ENCODE measurements around the gene IL16.

The IL16 gene

DNA sequence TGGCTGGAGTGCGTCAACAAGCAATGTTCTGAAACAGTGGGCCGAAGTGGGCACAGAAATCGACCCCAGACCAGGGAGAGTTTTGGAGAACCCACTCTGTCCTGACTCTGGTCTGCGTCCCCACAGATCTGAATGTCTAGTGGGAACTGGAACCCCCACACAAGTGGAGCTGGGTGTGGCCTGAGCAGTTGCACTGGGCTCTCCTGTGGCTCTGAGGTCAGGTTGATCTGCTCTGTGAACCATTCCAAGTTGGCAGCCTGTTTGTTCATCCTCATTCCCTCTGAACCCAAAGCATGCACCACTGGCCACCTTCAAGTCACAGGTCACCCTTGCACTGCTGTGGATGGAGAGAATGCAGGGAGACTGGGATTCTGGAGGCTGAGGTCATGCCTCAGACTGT lies 66.8 kb downstream of the IL16 start:
- TF ChIP-seq, protein P1, sequence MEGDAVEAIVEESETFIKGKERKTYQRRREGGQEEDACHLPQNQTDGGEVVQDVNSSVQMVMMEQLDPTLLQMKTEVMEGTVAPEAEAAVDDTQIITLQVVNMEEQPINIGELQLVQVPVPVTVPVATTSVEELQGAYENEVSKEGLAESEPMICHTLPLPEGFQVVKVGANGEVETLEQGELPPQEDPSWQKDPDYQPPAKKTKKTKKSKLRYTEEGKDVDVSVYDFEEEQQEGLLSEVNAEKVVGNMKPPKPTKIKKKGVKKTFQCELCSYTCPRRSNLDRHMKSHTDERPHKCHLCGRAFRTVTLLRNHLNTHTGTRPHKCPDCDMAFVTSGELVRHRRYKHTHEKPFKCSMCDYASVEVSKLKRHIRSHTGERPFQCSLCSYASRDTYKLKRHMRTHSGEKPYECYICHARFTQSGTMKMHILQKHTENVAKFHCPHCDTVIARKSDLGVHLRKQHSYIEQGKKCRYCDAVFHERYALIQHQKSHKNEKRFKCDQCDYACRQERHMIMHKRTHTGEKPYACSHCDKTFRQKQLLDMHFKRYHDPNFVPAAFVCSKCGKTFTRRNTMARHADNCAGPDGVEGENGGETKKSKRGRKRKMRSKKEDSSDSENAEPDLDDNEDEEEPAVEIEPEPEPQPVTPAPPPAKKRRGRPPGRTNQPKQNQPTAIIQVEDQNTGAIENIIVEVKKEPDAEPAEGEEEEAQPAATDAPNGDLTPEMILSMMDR (IDR thresholded peaks at IDR 0.05; ENCODE audit: insufficient read depth, low read length, poor library complexity, severe bottlenecking): no peak
- no peak for TF ChIP-seq EZH2phosphoT487 (conservative IDR thresholded peaks at IDR 0.05; ENCODE audit: low read length)
- H3K79me2 ChIP-seq (ENCODE audit: insufficient read depth, low read length): no peaks in the 10 kb centered on the region

DNA sequence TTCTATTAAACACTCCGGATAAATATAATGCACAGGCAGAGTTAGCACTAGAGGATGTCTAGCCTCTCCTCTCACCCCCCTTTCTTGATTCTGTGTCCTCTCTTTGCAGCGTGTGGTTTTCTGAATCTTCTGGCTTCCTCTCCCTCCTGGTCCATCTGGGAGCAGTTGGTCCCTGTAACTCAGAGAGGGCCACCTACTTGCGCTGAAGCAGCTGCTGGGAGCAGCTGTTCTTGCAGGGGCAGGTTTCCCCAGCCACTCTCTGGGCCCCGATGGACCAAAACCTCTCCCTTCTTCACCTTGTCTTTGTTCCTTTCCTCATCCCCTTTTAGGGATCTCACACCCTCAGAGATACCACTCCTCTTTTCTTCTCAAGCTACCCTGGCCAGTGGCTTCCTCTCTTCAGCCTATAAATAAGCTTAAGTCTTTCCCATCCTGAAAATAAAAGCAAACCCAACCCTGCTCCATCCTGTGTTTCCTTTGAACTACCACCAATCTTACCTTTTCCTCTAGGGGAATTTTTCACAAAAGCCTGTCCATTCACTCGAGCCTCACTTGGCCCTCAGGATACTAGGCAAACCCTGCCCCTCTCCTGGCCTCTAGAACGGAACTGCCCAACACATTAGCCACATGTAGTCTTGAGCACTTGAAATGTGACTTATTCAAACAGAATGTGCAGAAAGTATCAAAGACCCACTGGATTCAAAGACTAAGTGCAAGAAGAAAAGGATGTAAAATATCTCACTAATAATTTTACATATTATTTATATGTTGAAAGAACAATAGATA lies 67.6 kb downstream of the IL16 start:
- no peaks in the 10 kb centered on the region for H3K27me3 ChIP-seq (ENCODE audit: low read length)
- H2AFZ ChIP-seq (ENCODE audit: low read depth, low read length, severe bottlenecking): no peak overlapping the region

More for the DNA sequence above, 66.8 kb downstream of the IL16 start:
- Histone ChIP-seq H3K4me3 (ENCODE audit: insufficient read depth, low read length, poor library complexity, severe bottlenecking) (no peak overlapping the region), H3F3A (ENCODE audit: insufficient read depth) (no peaks in the 10 kb centered on the region), H3K9ac (ENCODE audit: low read length) (no peak overlapping the region), H3K27ac (ENCODE audit: low read depth, low read length) (no peak overlapping the region), H2AFZ (ENCODE audit: low read depth, low read length, severe bottlenecking) (no peak overlapping the region), H4K20me1 (ENCODE audit: low read depth, low read length) (no peaks in the 10 kb centered on the region), H3K27me3 (ENCODE audit: low read length) (no peaks in the 10 kb centered on the region), H3K36me3 (ENCODE audit: low read length) (no peaks in the 10 kb centered on the region), H3K9me3 (ENCODE audit: insufficient read depth, low read length) (no peaks in the 10 kb centered on the region), H3K9me2 (replicated peaks; ENCODE audit: insufficient read depth, low read length) (no peaks in the 10 kb centered on the region), H3K4me2 (ENCODE audit: low read depth, low read length, poor library complexity, severe bottlenecking) (no peak overlapping the region)

DNA sequence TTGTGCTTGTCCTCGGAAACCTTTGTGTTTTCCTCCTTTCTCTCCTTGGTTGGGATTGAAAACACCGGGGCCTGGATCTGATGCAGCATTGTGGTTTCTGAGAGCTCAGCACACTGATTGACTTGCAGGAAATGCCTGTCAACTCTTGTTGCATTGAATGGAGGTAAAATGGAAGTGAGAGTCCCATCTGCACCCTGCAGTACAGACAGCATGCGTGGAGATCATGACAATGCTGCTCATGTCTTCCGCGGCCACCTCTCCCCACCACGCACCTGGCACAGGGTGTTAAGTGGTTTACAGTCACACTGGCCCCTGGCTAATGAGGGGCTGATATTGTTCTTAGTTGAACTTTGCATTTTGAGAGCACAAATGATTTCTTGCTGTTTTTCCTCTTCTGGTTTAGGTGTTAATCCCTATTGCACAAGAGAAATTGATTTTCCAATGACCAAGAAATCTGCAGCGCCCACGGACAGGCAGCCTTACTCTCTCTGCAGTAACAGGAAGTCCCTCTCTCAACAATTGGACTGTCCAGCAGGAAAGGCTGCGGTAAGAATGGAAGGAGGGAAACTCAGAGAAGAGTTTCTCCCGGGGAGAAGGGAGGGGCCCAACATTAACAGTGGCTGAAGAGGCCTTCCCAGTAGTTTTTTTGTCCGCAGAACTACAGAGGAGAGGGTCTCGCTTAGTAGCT lies 68.7 kb downstream of the IL16 start:
- H3K79me2 ChIP-seq (ENCODE audit: insufficient read depth, low read length): no peaks in the 10 kb centered on the region
- H2AFZ ChIP-seq (ENCODE audit: low read depth, low read length, severe bottlenecking): peak overlapping the region; percentile 48
- H3K4me2 ChIP-seq (ENCODE audit: low read depth, low read length, poor library complexity, severe bottlenecking): peak overlapping the region; percentile 43
- H3K27ac ChIP-seq (ENCODE audit: low read depth, low read length): no peak overlapping the region
- no peak for TF ChIP-seq EZH2phosphoT487 (conservative IDR thresholded peaks at IDR 0.05; ENCODE audit: low read length)
- TF ChIP-seq, protein P1 (IDR thresholded peaks at IDR 0.05; ENCODE audit: insufficient read depth, low read length, poor library complexity, severe bottlenecking): no peak
- no peaks in the 10 kb centered on the region for H3K36me3 ChIP-seq (ENCODE audit: low read length)
- peak overlapping the region; percentile 16; the same call in 1 of the 2 replicates for H3K9ac ChIP-seq (ENCODE audit: low read length)
- H4K20me1 ChIP-seq (ENCODE audit: low read depth, low read length): no peaks in the 10 kb centered on the region
- no peaks in the 10 kb centered on the region for H3K9me2 ChIP-seq (replicated peaks; ENCODE audit: insufficient read depth, low read length)
- no peaks in the 10 kb centered on the region for H3K9me3 ChIP-seq (ENCODE audit: insufficient read depth, low read length)
- no peaks in the 10 kb centered on the region for H3F3A ChIP-seq (ENCODE audit: insufficient read depth)
- H3K4me3 ChIP-seq (ENCODE audit: insufficient read depth, low read length, poor library complexity, severe bottlenecking): no peak overlapping the region
- H3K27me3 ChIP-seq (ENCODE audit: low read length): no peaks in the 10 kb centered on the region

More for the DNA sequence above, 67.6 kb downstream of the IL16 start:
- TF ChIP-seq EZH2phosphoT487 (conservative IDR thresholded peaks at IDR 0.05; ENCODE audit: low read length): no peak
- Histone ChIP-seq H3K79me2 (ENCODE audit: insufficient read depth, low read length) (no peaks in the 10 kb centered on the region), H3F3A (ENCODE audit: insufficient read depth) (no peaks in the 10 kb centered on the region), H3K9me3 (ENCODE audit: insufficient read depth, low read length) (no peaks in the 10 kb centered on the region), H3K36me3 (ENCODE audit: low read length) (no peaks in the 10 kb centered on the region), H4K20me1 (ENCODE audit: low read depth, low read length) (no peaks in the 10 kb centered on the region), H3K9ac (ENCODE audit: low read length) (no peak overlapping the region), H3K27ac (ENCODE audit: low read depth, low read length) (no peak overlapping the region), H3K4me2 (ENCODE audit: low read depth, low read length, poor library complexity, severe bottlenecking) (no peak overlapping the region), H3K9me2 (replicated peaks; ENCODE audit: insufficient read depth, low read length) (no peaks in the 10 kb centered on the region), H3K4me3 (ENCODE audit: insufficient read depth, low read length, poor library complexity, severe bottlenecking) (no peak overlapping the region)

Measured in SU-DHL-6 (cell line).